Parathyroid adenoma (tissue), 2 donors: ENCODE results near the gene LEFTY2.

Source experiments
- H2AFZ ChIP-seq: fragments of 300-600 bp; sonication (generic); one replicate; pipeline ENCODE4 v1.7.0; 2017; ENCODE audit warnings: antibody characterized with exemption, mild to moderate bottlenecking
- H3K27ac ChIP-seq: fragments of 300-600 bp; sonication (generic); one replicate; pipeline ENCODE4 v1.7.0; 2017
- H3K27me3 ChIP-seq: fragments of 300-600 bp; sonication (generic); one replicate; pipeline ENCODE4 v1.7.0; 2017; ENCODE audit warnings: low read length; ENCODE audit not compliant: control insufficient read depth, insufficient read depth
- H3K36me3 ChIP-seq: fragments of 300-600 bp; sonication (generic); one replicate; pipeline ENCODE4 v1.7.0; 2017; ENCODE audit warnings: low read length; ENCODE audit not compliant: control insufficient read depth, insufficient read depth
- H3K4me1 ChIP-seq: fragments of 300-600 bp; sonication (generic); one replicate; pipeline ENCODE4 v1.7.0; 2017; ENCODE audit warnings: control low read depth
- H3K4me2 ChIP-seq: fragments of 300-600 bp; sonication (generic); one replicate; pipeline ENCODE4 v1.7.0; 2017; ENCODE audit warnings: low read length
- H3K4me3 ChIP-seq: fragments of 300-600 bp; sonication (generic); one replicate; pipeline ENCODE4 v1.7.0; 2017; ENCODE audit warnings: low read depth, low read length
- H3K79me2 ChIP-seq: fragments of 300-600 bp; sonication (generic); one replicate; pipeline ENCODE4 v1.7.0; 2017; ENCODE audit warnings: control low read depth
- H3K9ac ChIP-seq: fragments of 300-600 bp; sonication (generic); one replicate; pipeline ENCODE4 v1.7.0; 2017; ENCODE audit warnings: mild to moderate bottlenecking
- H3K9me3 ChIP-seq: fragments of 300-600 bp; sonication (generic); one replicate; pipeline ENCODE4 v1.7.0; 2017; ENCODE audit warnings: low read length; ENCODE audit not compliant: control insufficient read depth
- CTCF ChIP-seq: fragments of 300-600 bp; sonication (generic); IDR thresholded peaks from one replicate; pipeline ENCODE4 v1.7.0; 2017; ENCODE audit warnings: antibody characterized with exemption, mild to moderate bottlenecking
- donor health status: primary hyperparathyroidism.

The LEFTY2 gene

GRCh38 chr1:225891229-225891972 is 49.6 kb downstream of the LEFTY2 start:
- no peak for TF ChIP-seq CTCF
- no peaks in the 10 kb centered on the region for H3K36me3 ChIP-seq
- H3K79me2 ChIP-seq = no peaks in the 10 kb centered on the region
- no peak overlapping the region for H3K4me3 ChIP-seq
- H3K4me1 ChIP-seq = no peaks in the 10 kb centered on the region
- no peak overlapping the region for H3K4me2 ChIP-seq
- H3K27ac ChIP-seq = no peak overlapping the region
- no peak overlapping the region for H2AFZ ChIP-seq
- no peaks in the 10 kb centered on the region for H3K27me3 ChIP-seq
- H3K9ac ChIP-seq = no peak overlapping the region
- no peaks in the 10 kb centered on the region for H3K9me3 ChIP-seq

- TF ChIP-seq CTCF = no peak
These were observed 50.4 kb downstream of the LEFTY2 start for GRCh38 chr1:225890346-225891228.

GRCh38 chr1:225889743-225890142 is 51.3 kb downstream of the LEFTY2 start:
- Histone ChIP-seq H2AFZ (no peak overlapping the region), H3K4me3 (no peak overlapping the region), H3K36me3 (no peaks in the 10 kb centered on the region), H3K27me3 (no peaks in the 10 kb centered on the region), H3K4me2 (no peak overlapping the region), H3K9ac (no peak overlapping the region), H3K79me2 (no peaks in the 10 kb centered on the region), H3K27ac (no peak overlapping the region), H3K4me1 (no peaks in the 10 kb centered on the region), H3K9me3 (no peaks in the 10 kb centered on the region)
- no peak for TF ChIP-seq CTCF

More at GRCh38 chr1:225890346-225891228, 50.4 kb downstream of the LEFTY2 start:
- Histone ChIP-seq H3K4me3 (no peak overlapping the region), H3K27me3 (no peaks in the 10 kb centered on the region), H3K4me1 (no peaks in the 10 kb centered on the region), H3K36me3 (no peaks in the 10 kb centered on the region), H3K9me3 (no peaks in the 10 kb centered on the region), H3K9ac (no peak overlapping the region), H3K79me2 (no peaks in the 10 kb centered on the region), H2AFZ (no peak overlapping the region), H3K4me2 (no peak overlapping the region), H3K27ac (no peak overlapping the region)

- no peaks in the 10 kb centered on the region for H3K79me2 ChIP-seq
- H3K36me3 ChIP-seq = no peaks in the 10 kb centered on the region
- no peak within 1 kb of the TSS for H3K9ac ChIP-seq
- no peak within 1 kb of the TSS for H3K4me2 ChIP-seq
- no peak within 1 kb of the TSS for H2AFZ ChIP-seq
- no peak within 1 kb of the TSS for H3K27ac ChIP-seq
- no peak for TF ChIP-seq CTCF
- no peak within 1 kb of the TSS for H3K4me3 ChIP-seq
- no peaks in the 10 kb centered on the region for H3K9me3 ChIP-seq
- H3K27me3 ChIP-seq = no peaks in the 10 kb centered on the region
- H3K4me1 ChIP-seq = no peaks in the 10 kb centered on the region
These were observed 52.0 kb downstream of the LEFTY2 start, which contains the start of gene LEFTY1 for GRCh38 chr1:225888898-225889601. Gene LEFTY1, minus strand, starts transcription at chr1:225889146. Its CDS starts 80 bp downstream, at chr1:225889066.
